Epithelial cell of esophagus (primary cell): ENCODE results near the gene LZTR1.
"Not testable (repeated sequence)": the region's sequence is repeated elsewhere in the genome, so short reads cannot be mapped to it uniquely, and the experiment has no call there.

Source experiments
- DNase-seq: peaks from one replicate; pipeline ENCODE4 v3.0.0; 2010; ENCODE audit warnings: low read depth
- H3K4me3 ChIP-seq: 2 replicates; pipeline ENCODE4 v1.5.1; 2011; ENCODE audit warnings: mild to moderate bottlenecking, low read length, control low read depth
- TF ChIP-seq, protein P1 (sequence below): IDR thresholded peaks from 2 replicates; pipeline ENCODE4 v1.5.1; 2011; ENCODE audit warnings: low read depth, mild to moderate bottlenecking, low read length, control low read depth, inconsistent platforms; ENCODE audit not compliant: insufficient read depth; ENCODE audit errors: missing control alignments

The LZTR1 gene

DNA sequence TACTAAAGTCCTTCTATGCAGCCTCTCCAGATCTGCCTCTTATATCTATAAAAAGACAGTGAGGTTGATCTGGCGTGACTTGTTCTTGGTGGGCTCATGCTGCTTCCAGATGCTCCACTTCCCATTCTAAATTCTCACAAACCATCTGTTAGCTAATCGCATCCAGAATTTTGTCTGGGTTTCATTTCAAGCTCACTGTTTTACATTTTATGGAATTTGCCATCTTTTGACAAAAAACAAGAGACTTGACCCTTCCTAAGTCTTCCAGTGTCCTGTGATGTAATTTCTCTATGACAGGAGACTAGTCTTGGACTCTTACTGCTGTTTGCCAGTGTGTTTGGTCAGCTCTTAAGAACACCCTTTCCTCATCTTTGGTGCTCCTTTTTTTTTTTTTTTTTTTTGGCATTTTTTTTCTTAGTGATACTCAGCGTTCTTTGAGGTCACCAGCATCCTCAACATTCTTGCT, 41.9 kb upstream of the LZTR1 start:
- DNase-seq, result no peak
- TF ChIP-seq, protein P1, sequence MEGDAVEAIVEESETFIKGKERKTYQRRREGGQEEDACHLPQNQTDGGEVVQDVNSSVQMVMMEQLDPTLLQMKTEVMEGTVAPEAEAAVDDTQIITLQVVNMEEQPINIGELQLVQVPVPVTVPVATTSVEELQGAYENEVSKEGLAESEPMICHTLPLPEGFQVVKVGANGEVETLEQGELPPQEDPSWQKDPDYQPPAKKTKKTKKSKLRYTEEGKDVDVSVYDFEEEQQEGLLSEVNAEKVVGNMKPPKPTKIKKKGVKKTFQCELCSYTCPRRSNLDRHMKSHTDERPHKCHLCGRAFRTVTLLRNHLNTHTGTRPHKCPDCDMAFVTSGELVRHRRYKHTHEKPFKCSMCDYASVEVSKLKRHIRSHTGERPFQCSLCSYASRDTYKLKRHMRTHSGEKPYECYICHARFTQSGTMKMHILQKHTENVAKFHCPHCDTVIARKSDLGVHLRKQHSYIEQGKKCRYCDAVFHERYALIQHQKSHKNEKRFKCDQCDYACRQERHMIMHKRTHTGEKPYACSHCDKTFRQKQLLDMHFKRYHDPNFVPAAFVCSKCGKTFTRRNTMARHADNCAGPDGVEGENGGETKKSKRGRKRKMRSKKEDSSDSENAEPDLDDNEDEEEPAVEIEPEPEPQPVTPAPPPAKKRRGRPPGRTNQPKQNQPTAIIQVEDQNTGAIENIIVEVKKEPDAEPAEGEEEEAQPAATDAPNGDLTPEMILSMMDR, result no peak
- H3K4me3 ChIP-seq, result no peak overlapping the region

DNA sequence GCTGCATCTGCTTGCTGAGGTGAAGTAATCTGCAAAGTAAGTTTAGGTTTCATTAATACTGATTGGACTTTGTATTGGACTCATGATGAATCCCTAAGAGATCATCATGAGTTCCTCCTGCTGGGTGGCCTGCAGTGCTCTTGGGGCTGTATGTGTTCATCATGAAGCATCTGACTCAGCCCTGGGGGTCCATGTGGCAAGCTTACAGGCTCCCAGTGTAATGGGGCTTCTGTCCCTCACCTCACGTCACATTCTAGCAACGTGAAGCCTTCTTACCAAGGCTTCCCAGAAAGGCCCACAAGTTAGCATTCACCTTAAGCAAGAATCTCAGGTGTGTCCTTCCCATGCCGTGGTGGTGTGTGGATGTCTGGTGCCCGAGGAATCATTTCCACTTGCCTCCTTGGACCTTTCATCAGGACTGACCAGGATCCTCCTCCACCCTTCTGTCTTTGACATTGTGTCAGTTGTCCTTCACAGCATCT, 41.2 kb upstream of the LZTR1 start:
- TF ChIP-seq, protein P1, result no peak
- DNase-seq, result no peak
- H3K4me3 ChIP-seq, result no peak overlapping the region

DNA sequence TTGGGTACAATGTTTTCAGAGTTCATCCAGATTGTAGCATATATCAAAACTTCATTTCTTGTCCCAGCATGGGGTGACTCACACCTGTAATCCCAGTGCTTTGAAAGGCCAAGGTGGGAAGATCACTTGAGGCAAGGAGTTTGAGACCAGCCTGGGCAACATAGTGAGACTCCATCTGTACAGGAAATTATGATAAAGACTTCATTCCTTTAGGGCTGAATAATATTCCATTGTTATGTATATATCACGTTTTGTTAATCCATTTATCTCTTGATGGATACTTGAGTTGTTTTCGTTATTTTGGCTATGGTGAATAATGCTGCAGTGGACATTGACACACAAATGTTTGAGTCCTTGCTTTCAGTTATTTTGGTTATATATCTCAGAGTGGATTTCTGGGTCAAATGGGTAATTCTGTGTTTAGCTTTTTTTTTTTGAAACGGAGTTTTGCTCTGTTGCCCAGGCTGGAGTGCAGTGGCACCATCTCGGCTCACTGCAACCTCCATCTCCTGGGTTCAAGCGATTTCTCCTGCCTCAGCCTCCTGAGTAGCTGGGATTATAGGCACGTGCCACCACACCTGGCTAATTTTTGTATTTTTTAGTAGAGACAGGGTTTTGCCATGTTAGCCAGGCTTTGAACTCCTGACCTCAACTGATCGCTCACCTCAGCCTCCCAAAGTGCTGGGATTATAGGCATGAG, 39.7 kb upstream of the LZTR1 start:
- H3K4me3 ChIP-seq, DNase-seq: not testable (repeated sequence)

DNA sequence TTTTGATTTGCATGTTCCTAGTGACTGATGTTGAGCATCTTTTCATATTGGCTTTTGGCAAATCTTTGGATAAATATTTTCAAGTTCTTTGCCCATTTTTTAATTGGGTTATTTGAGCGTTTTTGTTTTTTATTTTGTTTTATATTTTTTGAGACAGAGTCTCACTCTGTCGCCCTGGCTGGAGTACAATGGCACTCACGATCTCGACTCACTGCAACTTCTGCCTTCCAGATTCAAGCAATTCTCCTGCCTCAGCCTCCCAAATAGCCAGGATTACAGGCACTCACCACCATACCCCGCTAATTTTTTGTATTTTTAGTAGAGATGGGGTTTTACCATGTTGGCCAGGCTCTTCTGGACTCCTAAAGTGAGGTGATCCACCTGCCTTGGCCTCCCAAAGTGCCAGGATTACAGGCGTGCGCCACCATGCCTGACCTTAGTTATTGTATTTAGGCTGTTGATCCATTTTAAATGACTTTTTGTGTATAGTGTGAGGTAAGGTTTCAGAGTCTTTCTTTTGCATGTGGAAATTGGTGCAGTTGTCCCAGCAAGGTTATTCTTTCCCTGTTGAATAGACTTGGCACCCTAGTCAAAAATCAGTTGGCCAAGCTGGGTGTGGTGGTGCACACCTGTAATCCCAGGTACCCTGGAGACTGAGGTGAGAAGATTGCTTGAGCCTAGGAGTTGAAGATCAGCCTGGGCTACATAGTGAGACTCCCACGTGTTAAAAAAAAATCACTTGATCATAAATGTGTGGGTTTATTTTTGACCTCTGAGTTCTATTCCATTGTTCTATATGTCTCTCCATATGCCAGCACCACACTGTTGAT, 38.8 kb upstream of the LZTR1 start:
- TF ChIP-seq, protein P1, result no peak
- DNase-seq, result no peak
- H3K4me3 ChIP-seq, result no peak overlapping the region

DNA sequence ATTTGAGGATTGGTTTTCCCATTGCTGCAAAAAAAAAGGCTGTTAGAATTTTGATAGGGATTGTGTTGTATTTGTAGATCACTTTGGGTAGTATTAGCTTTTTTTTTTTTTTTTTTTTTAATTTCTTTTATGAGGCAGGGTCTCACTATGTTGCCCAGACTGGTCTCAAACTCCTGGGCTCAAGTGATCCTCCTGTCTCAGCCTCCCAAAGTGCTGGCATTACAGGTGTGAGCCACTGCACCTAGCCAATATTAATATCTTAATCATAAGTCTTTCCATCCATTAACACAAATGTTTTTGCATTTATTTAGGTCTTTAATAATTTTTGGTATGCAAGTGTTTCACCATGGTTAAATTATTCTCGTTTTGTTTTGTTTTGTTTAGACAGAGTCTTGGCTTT, 38.1 kb upstream of the LZTR1 start:
- DNase-seq, result no peak
- H3K4me3 ChIP-seq, result no peak overlapping the region
- TF ChIP-seq, protein P1, result no peak

DNA sequence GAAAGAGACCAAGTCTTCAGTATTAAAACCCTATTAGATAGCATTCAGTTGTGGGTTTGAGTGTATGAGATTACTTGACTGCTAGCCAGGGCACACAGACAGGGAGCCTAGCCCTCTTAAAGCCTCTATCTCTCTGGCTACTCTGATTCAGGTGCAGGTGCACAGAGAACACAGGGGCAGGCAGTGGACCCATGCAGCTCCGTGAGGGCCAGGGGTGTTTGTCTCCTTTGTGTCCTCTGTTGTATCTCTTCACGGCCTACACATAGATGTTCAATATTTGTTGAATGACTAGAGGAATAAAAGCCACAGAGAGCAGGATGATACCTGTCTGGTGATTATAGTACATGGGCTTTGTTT, 36.5 kb upstream of the LZTR1 start:
- TF ChIP-seq, protein P1, result no peak
- DNase-seq, result no peak
- no peak overlapping the region for H3K4me3 ChIP-seq

DNA sequence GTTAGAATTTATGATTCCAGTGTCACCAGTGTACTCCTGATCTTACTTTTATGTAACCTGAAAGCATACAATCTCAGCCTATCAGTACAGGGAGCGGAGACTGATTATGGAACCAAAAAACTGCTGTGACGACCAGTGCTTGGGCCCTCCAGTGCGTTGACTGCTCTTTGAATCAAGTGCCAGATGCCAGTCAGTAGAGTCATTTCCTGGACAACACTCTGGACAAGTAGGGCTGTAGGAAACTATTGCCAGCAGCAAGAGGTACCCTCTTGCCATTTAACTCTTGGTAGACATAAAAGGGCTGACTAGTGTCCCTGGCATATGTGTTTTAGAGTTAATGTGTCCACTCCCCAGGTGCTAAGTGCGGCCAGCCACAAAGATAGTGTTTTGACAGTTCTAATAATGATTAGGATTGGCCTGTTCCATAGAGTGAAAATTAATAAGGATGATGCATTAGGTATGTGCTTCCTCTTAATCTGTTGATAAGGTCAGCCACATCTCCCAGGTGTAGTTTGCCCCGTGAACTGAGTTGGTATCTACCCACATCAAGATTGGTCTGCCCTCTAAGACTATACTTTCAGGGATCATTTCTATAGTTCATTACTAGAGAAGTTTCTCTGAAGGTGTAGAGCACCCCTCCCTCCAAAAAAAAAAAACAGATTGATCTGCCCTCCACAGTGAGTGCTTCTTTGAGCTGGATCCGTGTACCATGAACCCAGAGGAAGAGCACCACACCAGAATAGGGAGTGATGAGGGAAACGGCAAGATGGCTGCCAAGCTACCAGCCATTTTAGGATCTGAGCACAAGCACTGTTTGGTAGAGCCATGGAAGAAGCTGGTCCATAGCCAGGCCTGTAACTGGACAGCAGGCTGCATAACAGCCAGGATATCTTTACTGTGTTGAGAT, 35.8 kb upstream of the LZTR1 start:
- TF ChIP-seq, protein P1, result no peak
- peak; percentile 57 for DNase-seq
- H3K4me3 ChIP-seq, result no peak overlapping the region
